SK-N-SH treated with all-trans-retinoic acid at 6 μM for 48 hours (cell line): Measurements from ENCODE around the gene CLK4.

Source experiments
- ATAC-seq: fragments of 200-7000 bp; cut with Tn5 transposase; 3 replicates; pipeline ENCODE4 v1.9.1; 2020; ENCODE audit warnings: mild to moderate bottlenecking, moderate library complexity
- ARNTL ChIP-seq: fragments of 450-650 bp; formaldehyde crosslinking; IDR thresholded peaks from 2 replicates; pipeline ENCODE4 v1.5.0; 2020; ENCODE audit warnings: low read depth, mild to moderate bottlenecking, moderate library complexity, borderline replicate concordance
- BACH2 ChIP-seq: fragments of 250-450 bp; sonication (Bioruptor Pico); IDR thresholded peaks from 2 replicates; pipeline ENCODE4 v1.9.0; 2021; ENCODE audit warnings: mild to moderate bottlenecking, borderline replicate concordance
- CSDC2 ChIP-seq: fragments of 250-450 bp; sonication (Bioruptor Pico); IDR thresholded peaks from 2 replicates; pipeline ENCODE4 v1.5.0; 2020; ENCODE audit warnings: mild to moderate bottlenecking, moderate library complexity
- CSRNP3 ChIP-seq: fragments of 250-450 bp; sonication (Bioruptor Pico); IDR thresholded peaks from 2 replicates; pipeline ENCODE4 v1.5.1; 2021; ENCODE audit warnings: mild to moderate bottlenecking, moderate library complexity
- ESRRG ChIP-seq: fragments of 250-450 bp; sonication (Bioruptor Pico); IDR thresholded peaks from 2 replicates; pipeline ENCODE4 v1.6.1; 2021; ENCODE audit warnings: mild to moderate bottlenecking
- ISL1 ChIP-seq: fragments of 250-450 bp; sonication (Bioruptor Pico); IDR thresholded peaks from 2 replicates; pipeline ENCODE4 v2.1.2; 2022; ENCODE audit warnings: mild to moderate bottlenecking, moderate library complexity
- OSR1 ChIP-seq: fragments of 250-450 bp; sonication (Bioruptor Pico); IDR thresholded peaks from 2 replicates; pipeline ENCODE4 v1.8.0; 2022; ENCODE audit warnings: moderate library complexity, mild to moderate bottlenecking, inconsistent platforms
- PATZ1 ChIP-seq: fragments of 250-450 bp; sonication (Bioruptor Pico); IDR thresholded peaks from 2 replicates; pipeline ENCODE4 v1.8.0; 2020; ENCODE audit warnings: mild to moderate bottlenecking, moderate library complexity, borderline replicate concordance
- POU6F1 ChIP-seq: fragments of 250-450 bp; sonication (Bioruptor Pico); IDR thresholded peaks from 2 replicates; pipeline ENCODE4 v1.8.0; 2021; ENCODE audit warnings: low read depth, mild to moderate bottlenecking, moderate library complexity, borderline replicate concordance
- PPARA ChIP-seq: fragments of 250-450 bp; sonication (Bioruptor Pico); IDR thresholded peaks from 2 replicates; pipeline ENCODE4 v1.5.0; 2020; ENCODE audit warnings: mild to moderate bottlenecking, borderline replicate concordance
- RARB ChIP-seq: fragments of 250-450 bp; sonication (Bioruptor Pico); IDR thresholded peaks from 2 replicates; pipeline ENCODE4 v1.8.0; 2021; ENCODE audit warnings: mild to moderate bottlenecking, moderate library complexity
- SNAI2 ChIP-seq: fragments of 250-450 bp; sonication (Bioruptor Pico); IDR thresholded peaks from 2 replicates; pipeline ENCODE4 v1.5.0; 2020; ENCODE audit warnings: mild to moderate bottlenecking, moderate library complexity
- TOX ChIP-seq: fragments of 250-450 bp; sonication (Bioruptor Pico); IDR thresholded peaks from 2 replicates; pipeline ENCODE4 v1.8.0; 2021; ENCODE audit warnings: mild to moderate bottlenecking, moderate library complexity, borderline replicate concordance
- ZC3H10 ChIP-seq: fragments of 250-450 bp; sonication (Bioruptor Pico); IDR thresholded peaks from 2 replicates; pipeline ENCODE4 v1.5.1; 2021; ENCODE audit warnings: mild to moderate bottlenecking, moderate library complexity
- ZFP3 ChIP-seq: fragments of 250-450 bp; sonication (Bioruptor Pico); IDR thresholded peaks from 2 replicates; pipeline ENCODE4 v1.5.0; 2020; ENCODE audit warnings: mild to moderate bottlenecking, moderate library complexity
- ZFP30 ChIP-seq: fragments of 450-650 bp; formaldehyde crosslinking; IDR thresholded peaks from 2 replicates; pipeline ENCODE4 v1.5.0; 2022; ENCODE audit warnings: mild to moderate bottlenecking, moderate library complexity
- ZNF565 ChIP-seq: fragments of 450-650 bp; formaldehyde crosslinking; conservative IDR thresholded peaks from 2 replicates; pipeline ENCODE4 v1.5.0; 2020; ENCODE audit warnings: low read depth, mild to moderate bottlenecking, moderate library complexity
- ZNF70 ChIP-seq: fragments of 450-650 bp; formaldehyde crosslinking; IDR thresholded peaks from 2 replicates; pipeline ENCODE4 v1.5.0; 2020; ENCODE audit warnings: mild to moderate bottlenecking, moderate library complexity
- ZNF8 ChIP-seq: fragments of 450-650 bp; formaldehyde crosslinking; IDR thresholded peaks from 2 replicates; pipeline ENCODE4 v1.5.0; 2020; ENCODE audit warnings: mild to moderate bottlenecking, moderate library complexity
- TF ChIP-seq, protein P1 (sequence below): fragments of 250-450 bp; sonication (Bioruptor Pico); IDR thresholded peaks from 2 replicates; pipeline ENCODE4 v1.5.0; 2020; ENCODE audit warnings: mild to moderate bottlenecking, moderate library complexity
- TF ChIP-seq, protein P2 (sequence below): fragments of 250-450 bp; sonication (Bioruptor Pico); IDR thresholded peaks from 2 replicates; pipeline ENCODE4 v1.5.1; 2020; ENCODE audit warnings: low read depth, mild to moderate bottlenecking, moderate library complexity

Gene CLK4

GRCh38 chr5:178662541-178662860 lies 35.7 kb upstream of the CLK4 start:
- TF ChIP-seq ISL1 (CRISPR knock-in tag): no peak
- TF ChIP-seq TOX (CRISPR knock-in tag): no peak
- no peak for TF ChIP-seq CSRNP3
- no peak for TF ChIP-seq ZFP30
- TF ChIP-seq ARNTL (CRISPR knock-in tag): no peak
- TF ChIP-seq ZFP3: no peak
- TF ChIP-seq PATZ1 (CRISPR knock-in tag): no peak
- no peak for TF ChIP-seq BACH2 (CRISPR knock-in tag)
- no peak for TF ChIP-seq POU6F1 (CRISPR knock-in tag)
- no peak for TF ChIP-seq RARB (CRISPR knock-in tag)
- TF ChIP-seq ZNF70: no peak
- TF ChIP-seq OSR1 (CRISPR knock-in tag): no peak
- TF ChIP-seq ESRRG (CRISPR knock-in tag): no peak
- no peak for ATAC-seq

DNA sequence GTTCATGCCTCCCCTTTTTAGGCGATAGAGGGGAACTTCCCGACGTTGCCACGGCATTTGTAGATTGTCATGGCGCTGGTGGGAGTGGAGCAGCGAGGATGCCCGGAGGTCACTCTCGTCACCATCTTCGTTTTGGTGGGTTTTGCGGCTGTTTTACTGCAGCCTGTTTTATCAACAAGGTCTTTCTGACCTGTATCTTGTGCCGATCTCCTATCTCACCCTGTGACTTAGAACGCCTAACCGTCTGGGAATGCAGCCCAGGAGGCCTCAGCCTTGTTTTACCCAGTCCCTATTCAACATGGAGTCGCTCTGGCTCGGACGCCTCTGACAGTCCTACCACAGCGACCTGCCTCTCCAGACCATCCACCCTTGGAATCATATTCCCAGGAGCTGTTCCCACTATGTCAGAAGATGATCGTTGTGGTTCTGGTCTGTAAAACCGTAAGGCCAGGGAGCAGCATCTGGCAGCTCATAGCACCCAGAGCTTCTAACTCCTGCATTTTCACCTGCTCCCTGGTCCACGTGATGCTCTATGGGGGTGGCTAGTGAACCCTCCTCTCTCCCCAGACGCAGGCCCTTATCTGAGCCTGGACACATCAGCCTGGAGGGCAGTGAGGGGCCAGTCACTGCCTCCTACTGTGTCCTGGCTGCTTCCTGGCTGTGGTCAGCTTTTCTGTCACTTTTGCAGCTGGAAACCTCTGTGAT lies 35.1 kb upstream of the CLK4 start:
- ATAC-seq: no peak
- TF ChIP-seq ARNTL (CRISPR knock-in tag) (no peak), ESRRG (CRISPR knock-in tag) (no peak), ZFP3 (no peak), PPARA (CRISPR knock-in tag) (no peak), OSR1 (CRISPR knock-in tag) (no peak), ZC3H10 (CRISPR knock-in tag) (no peak), ZNF70 (no peak), ZNF565 (CRISPR knock-in tag) (no peak), CSDC2 (CRISPR knock-in tag) (no peak), PATZ1 (CRISPR knock-in tag) (no peak), TOX (CRISPR knock-in tag) (no peak), SNAI2 (CRISPR knock-in tag) (no peak), ISL1 (CRISPR knock-in tag) (no peak), CSRNP3 (no peak), BACH2 (CRISPR knock-in tag) (no peak), RARB (CRISPR knock-in tag) (no peak), ZNF8 (CRISPR knock-in tag) (no peak)
- TF ChIP-seq, protein P1, sequence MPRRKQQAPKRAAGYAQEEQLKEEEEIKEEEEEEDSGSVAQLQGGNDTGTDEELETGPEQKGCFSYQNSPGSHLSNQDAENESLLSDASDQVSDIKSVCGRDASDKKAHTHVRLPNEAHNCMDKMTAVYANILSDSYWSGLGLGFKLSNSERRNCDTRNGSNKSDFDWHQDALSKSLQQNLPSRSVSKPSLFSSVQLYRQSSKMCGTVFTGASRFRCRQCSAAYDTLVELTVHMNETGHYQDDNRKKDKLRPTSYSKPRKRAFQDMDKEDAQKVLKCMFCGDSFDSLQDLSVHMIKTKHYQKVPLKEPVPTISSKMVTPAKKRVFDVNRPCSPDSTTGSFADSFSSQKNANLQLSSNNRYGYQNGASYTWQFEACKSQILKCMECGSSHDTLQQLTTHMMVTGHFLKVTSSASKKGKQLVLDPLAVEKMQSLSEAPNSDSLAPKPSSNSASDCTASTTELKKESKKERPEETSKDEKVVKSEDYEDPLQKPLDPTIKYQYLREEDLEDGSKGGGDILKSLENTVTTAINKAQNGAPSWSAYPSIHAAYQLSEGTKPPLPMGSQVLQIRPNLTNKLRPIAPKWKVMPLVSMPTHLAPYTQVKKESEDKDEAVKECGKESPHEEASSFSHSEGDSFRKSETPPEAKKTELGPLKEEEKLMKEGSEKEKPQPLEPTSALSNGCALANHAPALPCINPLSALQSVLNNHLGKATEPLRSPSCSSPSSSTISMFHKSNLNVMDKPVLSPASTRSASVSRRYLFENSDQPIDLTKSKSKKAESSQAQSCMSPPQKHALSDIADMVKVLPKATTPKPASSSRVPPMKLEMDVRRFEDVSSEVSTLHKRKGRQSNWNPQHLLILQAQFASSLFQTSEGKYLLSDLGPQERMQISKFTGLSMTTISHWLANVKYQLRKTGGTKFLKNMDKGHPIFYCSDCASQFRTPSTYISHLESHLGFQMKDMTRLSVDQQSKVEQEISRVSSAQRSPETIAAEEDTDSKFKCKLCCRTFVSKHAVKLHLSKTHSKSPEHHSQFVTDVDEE (CRISPR knock-in tag): no peak
- TF ChIP-seq, protein P2, sequence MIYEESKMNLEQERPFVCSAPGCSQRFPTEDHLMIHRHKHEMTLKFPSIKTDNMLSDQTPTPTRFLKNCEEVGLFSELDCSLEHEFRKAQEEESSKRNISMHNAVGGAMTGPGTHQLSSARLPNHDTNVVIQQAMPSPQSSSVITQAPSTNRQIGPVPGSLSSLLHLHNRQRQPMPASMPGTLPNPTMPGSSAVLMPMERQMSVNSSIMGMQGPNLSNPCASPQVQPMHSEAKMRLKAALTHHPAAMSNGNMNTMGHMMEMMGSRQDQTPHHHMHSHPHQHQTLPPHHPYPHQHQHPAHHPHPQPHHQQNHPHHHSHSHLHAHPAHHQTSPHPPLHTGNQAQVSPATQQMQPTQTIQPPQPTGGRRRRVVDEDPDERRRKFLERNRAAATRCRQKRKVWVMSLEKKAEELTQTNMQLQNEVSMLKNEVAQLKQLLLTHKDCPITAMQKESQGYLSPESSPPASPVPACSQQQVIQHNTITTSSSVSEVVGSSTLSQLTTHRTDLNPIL (CRISPR knock-in tag): no peak
